ENCODE measurements around the gene MCM7. TPM values are rescaled to one million over a fixed set of nuclear protein-coding genes. Genes with fewer than 3 reads are reported as not detected.
"Not testable (repeated sequence)": the region's sequence is repeated elsewhere in the genome, so short reads cannot be mapped to it uniquely, and the experiment has no call there.

Gene MCM7
- total and polyA plus RNA-seq, 2 donors (not counting 1 experiment from before 2014, with no cell fraction given): 24.4 to 34.3 TPM

- H3K9me3 ChIP-seq (ENCODE audit: control insufficient read depth, insufficient read depth, low read depth, low read length): no peaks in the 10 kb centered on the region
- H3K9ac ChIP-seq (ENCODE audit: insufficient read depth, low read length): no peak overlapping the region
- H3K4me3 ChIP-seq (replicated peaks in 1 of 4; ENCODE audit: control extremely low read depth in 1 of 4, insufficient read depth in 1 of 4, low read depth in 3 of 4, low read length in 4 of 4): no peak overlapping the region
- DNase-seq (ENCODE audit: low read depth in 2 of 2): no peak
- no peaks in the 10 kb centered on the region for H3K36me3 ChIP-seq (ENCODE audit: control insufficient read depth, insufficient read depth, low read length)
- H3K4me1 ChIP-seq (ENCODE audit: control insufficient read depth, extremely low read depth, insufficient read depth, low read length): no peaks in the 10 kb centered on the region
- no peaks in the 10 kb centered on the region for H4K20me1 ChIP-seq (ENCODE audit: control insufficient read depth, extremely low read depth, insufficient read depth, low read length)
- H3K79me2 ChIP-seq (ENCODE audit: control insufficient read depth, insufficient read depth, low read length): peaks cover 8% of the 10 kb centered on the region
- no peak for TF ChIP-seq EZH2 (IDR thresholded peaks at IDR 0.05; ENCODE audit: low read length, missing control alignments)
- TF ChIP-seq, protein P1, sequence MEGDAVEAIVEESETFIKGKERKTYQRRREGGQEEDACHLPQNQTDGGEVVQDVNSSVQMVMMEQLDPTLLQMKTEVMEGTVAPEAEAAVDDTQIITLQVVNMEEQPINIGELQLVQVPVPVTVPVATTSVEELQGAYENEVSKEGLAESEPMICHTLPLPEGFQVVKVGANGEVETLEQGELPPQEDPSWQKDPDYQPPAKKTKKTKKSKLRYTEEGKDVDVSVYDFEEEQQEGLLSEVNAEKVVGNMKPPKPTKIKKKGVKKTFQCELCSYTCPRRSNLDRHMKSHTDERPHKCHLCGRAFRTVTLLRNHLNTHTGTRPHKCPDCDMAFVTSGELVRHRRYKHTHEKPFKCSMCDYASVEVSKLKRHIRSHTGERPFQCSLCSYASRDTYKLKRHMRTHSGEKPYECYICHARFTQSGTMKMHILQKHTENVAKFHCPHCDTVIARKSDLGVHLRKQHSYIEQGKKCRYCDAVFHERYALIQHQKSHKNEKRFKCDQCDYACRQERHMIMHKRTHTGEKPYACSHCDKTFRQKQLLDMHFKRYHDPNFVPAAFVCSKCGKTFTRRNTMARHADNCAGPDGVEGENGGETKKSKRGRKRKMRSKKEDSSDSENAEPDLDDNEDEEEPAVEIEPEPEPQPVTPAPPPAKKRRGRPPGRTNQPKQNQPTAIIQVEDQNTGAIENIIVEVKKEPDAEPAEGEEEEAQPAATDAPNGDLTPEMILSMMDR (conservative IDR thresholded peaks at IDR 0.05 in 1 of 2, IDR thresholded peaks at IDR 0.05 in 1 of 2; ENCODE audit: low read depth in 1 of 2, low read length in 2 of 2): no peak
- H3K27me3 ChIP-seq (ENCODE audit: control insufficient read depth, insufficient read depth, low read length): no peaks in the 10 kb centered on the region
- no peak overlapping the region for H3K4me2 ChIP-seq (ENCODE audit: extremely low read depth, insufficient read depth, low read length)
- H2AFZ ChIP-seq (ENCODE audit: low read length): no peak overlapping the region
- no peak overlapping the region for H3K27ac ChIP-seq (ENCODE audit: insufficient read depth, low read length)
These were observed 46.1 kb upstream of the MCM7 start for GRCh38 chr7:100147278-100147677.

- H3K4me2 ChIP-seq (ENCODE audit: extremely low read depth, insufficient read depth, low read length); H3K27me3 ChIP-seq (ENCODE audit: control insufficient read depth, insufficient read depth, low read length); H3K9ac ChIP-seq (ENCODE audit: insufficient read depth, low read length); H2AFZ ChIP-seq (ENCODE audit: low read length); H3K9me3 ChIP-seq (ENCODE audit: control insufficient read depth, insufficient read depth, low read depth, low read length); H3K79me2 ChIP-seq (ENCODE audit: control insufficient read depth, insufficient read depth, low read length); H3K27ac ChIP-seq (ENCODE audit: insufficient read depth, low read length); H3K36me3 ChIP-seq (ENCODE audit: control insufficient read depth, insufficient read depth, low read length); H3K4me1 ChIP-seq (ENCODE audit: control insufficient read depth, extremely low read depth, insufficient read depth, low read length); H4K20me1 ChIP-seq (ENCODE audit: control insufficient read depth, extremely low read depth, insufficient read depth, low read length); H3K4me3 ChIP-seq (replicated peaks in 1 of 4; ENCODE audit: control extremely low read depth in 1 of 4, insufficient read depth in 1 of 4, low read depth in 3 of 4, low read length in 4 of 4): not testable (repeated sequence)
- peak in 1 of 2 donors; percentile 81 for DNase-seq (ENCODE audit: low read depth in 2 of 2)
These were observed 45.2 kb upstream of the MCM7 start for GRCh38 chr7:100146350-100146749.

DNA sequence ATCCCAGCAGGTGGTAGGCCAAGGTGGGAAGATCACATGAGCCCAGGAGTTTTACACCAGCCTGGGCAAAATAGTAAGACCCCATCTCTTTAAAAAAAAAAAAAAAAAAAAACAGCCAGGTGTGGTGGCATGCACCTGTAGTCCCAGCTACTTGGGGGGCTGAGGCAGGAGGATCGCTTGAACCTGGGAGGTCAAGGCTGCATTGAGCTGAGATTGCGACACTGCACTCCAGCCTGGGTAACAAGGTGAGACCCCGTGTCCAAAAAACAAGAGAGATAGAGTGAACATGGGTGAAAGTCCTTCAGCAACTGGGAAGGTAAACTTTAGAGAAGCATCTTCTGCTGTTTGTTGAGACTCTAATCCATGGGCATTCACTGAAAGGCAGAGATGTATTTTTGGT is 41.3 kb upstream of the MCM7 start:
- Histone ChIP-seq H3K4me3 (replicated peaks in 1 of 4; ENCODE audit: control extremely low read depth in 1 of 4, insufficient read depth in 1 of 4, low read depth in 3 of 4, low read length in 4 of 4) (no peak overlapping the region), H3K79me2 (ENCODE audit: control insufficient read depth, insufficient read depth, low read length) (no peaks in the 10 kb centered on the region), H3K27me3 (ENCODE audit: control insufficient read depth, insufficient read depth, low read length) (no peaks in the 10 kb centered on the region), H3K4me2 (ENCODE audit: extremely low read depth, insufficient read depth, low read length) (no peak overlapping the region), H3K27ac (ENCODE audit: insufficient read depth, low read length) (no peak overlapping the region), H2AFZ (ENCODE audit: low read length) (no peak overlapping the region), H4K20me1 (ENCODE audit: control insufficient read depth, extremely low read depth, insufficient read depth, low read length) (no peaks in the 10 kb centered on the region), H3K36me3 (ENCODE audit: control insufficient read depth, insufficient read depth, low read length) (no peaks in the 10 kb centered on the region), H3K4me1 (ENCODE audit: control insufficient read depth, extremely low read depth, insufficient read depth, low read length) (no peaks in the 10 kb centered on the region), H3K9me3 (ENCODE audit: control insufficient read depth, insufficient read depth, low read depth, low read length) (no peaks in the 10 kb centered on the region), H3K9ac (ENCODE audit: insufficient read depth, low read length) (no peak overlapping the region)
- no peak for DNase-seq (ENCODE audit: low read depth in 2 of 2)
- TF ChIP-seq EZH2 (IDR thresholded peaks at IDR 0.05; ENCODE audit: low read length, missing control alignments): no peak

DNA sequence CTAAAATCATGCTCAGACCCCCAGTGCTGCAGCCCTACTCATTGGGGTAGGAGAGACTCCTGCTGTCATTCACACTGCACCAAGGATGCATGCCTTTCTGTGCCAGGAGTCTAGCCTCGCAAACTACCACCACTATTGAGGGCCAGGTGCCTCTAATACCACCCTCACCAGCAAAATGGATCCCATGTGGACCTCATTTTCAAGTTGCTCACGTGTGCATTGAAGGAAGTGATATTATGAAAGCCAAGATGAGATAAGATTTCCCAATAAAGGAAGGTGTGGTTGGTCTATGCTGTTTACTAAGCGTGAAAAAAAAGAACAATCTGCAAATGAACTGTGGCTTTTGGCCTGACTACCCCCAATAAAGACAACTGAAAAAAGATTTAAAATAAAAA is 40.4 kb upstream of the MCM7 start:
- Histone ChIP-seq H3K36me3 (ENCODE audit: control insufficient read depth, insufficient read depth, low read length) (no peaks in the 10 kb centered on the region), H3K9ac (ENCODE audit: insufficient read depth, low read length) (no peak overlapping the region), H3K4me1 (ENCODE audit: control insufficient read depth, extremely low read depth, insufficient read depth, low read length) (no peaks in the 10 kb centered on the region), H3K27me3 (ENCODE audit: control insufficient read depth, insufficient read depth, low read length) (no peaks in the 10 kb centered on the region), H3K27ac (ENCODE audit: insufficient read depth, low read length) (no peak overlapping the region), H2AFZ (ENCODE audit: low read length) (no peak overlapping the region), H3K4me2 (ENCODE audit: extremely low read depth, insufficient read depth, low read length) (no peak overlapping the region), H3K79me2 (ENCODE audit: control insufficient read depth, insufficient read depth, low read length) (no peaks in the 10 kb centered on the region), H3K9me3 (ENCODE audit: control insufficient read depth, insufficient read depth, low read depth, low read length) (no peaks in the 10 kb centered on the region), H3K4me3 (replicated peaks in 1 of 4; ENCODE audit: control extremely low read depth in 1 of 4, insufficient read depth in 1 of 4, low read depth in 3 of 4, low read length in 4 of 4) (no peak overlapping the region), H4K20me1 (ENCODE audit: control insufficient read depth, extremely low read depth, insufficient read depth, low read length) (no peaks in the 10 kb centered on the region)
- DNase-seq (ENCODE audit: low read depth in 2 of 2): no peak
- no peak for TF ChIP-seq EZH2 (IDR thresholded peaks at IDR 0.05; ENCODE audit: low read length, missing control alignments)
- TF ChIP-seq, protein P1 (conservative IDR thresholded peaks at IDR 0.05 in 1 of 2, IDR thresholded peaks at IDR 0.05 in 1 of 2; ENCODE audit: low read depth in 1 of 2, low read length in 2 of 2): no peak

Data from fibroblast of lung (primary cell).